Effector memory CD4-positive, alpha-beta T cell (primary cell): ENCODE measurements around the gene ELFN2.

Experiments used
- DNase-seq, 3 donors: peaks; one replicate each; pipeline ENCODE4 v3.0.0-alpha.2; 2020
- H3K27ac ChIP-seq: 2 replicates; pipeline ENCODE4 v1.7.0; 2013; ENCODE audit warnings: mild to moderate bottlenecking, low read length, moderate library complexity; ENCODE audit not compliant: insufficient read depth, poor library complexity, severe bottlenecking
- H3K27me3 ChIP-seq: replicated peaks from 2 replicates; pipeline ENCODE4 v1.7.0; 2013; ENCODE audit warnings: mild to moderate bottlenecking, low read length; ENCODE audit not compliant: insufficient read depth, control insufficient read depth, poor library complexity, severe bottlenecking
- H3K36me3 ChIP-seq: 2 replicates; pipeline ENCODE4 v1.7.0; 2013; ENCODE audit warnings: mild to moderate bottlenecking, low read length, moderate library complexity; ENCODE audit not compliant: control insufficient read depth, insufficient read depth
- H3K4me1 ChIP-seq: 2 replicates; pipeline ENCODE4 v1.7.0; 2013; ENCODE audit warnings: low read length, mild to moderate bottlenecking; ENCODE audit not compliant: control insufficient read depth, insufficient read depth, poor library complexity, severe bottlenecking
- H3K4me3 ChIP-seq: 2 replicates; pipeline ENCODE4 v1.7.0; 2013; ENCODE audit warnings: low read length, low read depth, mild to moderate bottlenecking; ENCODE audit not compliant: insufficient read depth, poor library complexity, severe bottlenecking
- H3K9me3 ChIP-seq: 2 replicates; pipeline ENCODE4 v1.7.0; 2013; ENCODE audit warnings: mild to moderate bottlenecking, low read length, moderate library complexity; ENCODE audit not compliant: control insufficient read depth

The ELFN2 gene

GRCh38 chr22:37328017-37328416 is 99.3 kb downstream of the ELFN2 start:
- Histone ChIP-seq H3K27me3 (peaks cover 25% of the 10 kb centered on the region), H3K27ac (no peak overlapping the region), H3K4me3 (no peak overlapping the region), H3K36me3 (no peaks in the 10 kb centered on the region), H3K9me3 (no peaks in the 10 kb centered on the region), H3K4me1 (peaks cover 10% of the 10 kb centered on the region)
- no peak for DNase-seq

GRCh38 chr22:37326726-37327125 is 100.6 kb downstream of the ELFN2 start:
- Histone ChIP-seq H3K4me1 (peaks cover 10% of the 10 kb centered on the region), H3K27ac (no peak overlapping the region), H3K27me3 (peaks cover 19% of the 10 kb centered on the region), H3K9me3 (no peaks in the 10 kb centered on the region), H3K36me3 (no peaks in the 10 kb centered on the region), H3K4me3 (no peak overlapping the region)
- no peak for DNase-seq

- H3K9me3 ChIP-seq = no peaks in the 10 kb centered on the region
These were observed 102.3 kb downstream of the ELFN2 start for GRCh38 chr22:37325039-37325395.

GRCh38 chr22:37324340-37325038 is 102.8 kb downstream of the ELFN2 start:
- DNase-seq = no peak
- H3K27me3 ChIP-seq = peaks cover 19% of the 10 kb centered on the region
- H3K4me3 ChIP-seq = no peak overlapping the region
- H3K9me3 ChIP-seq = no peaks in the 10 kb centered on the region
- no peak overlapping the region for H3K27ac ChIP-seq
- no peaks in the 10 kb centered on the region for H3K36me3 ChIP-seq
- H3K4me1 ChIP-seq = peaks cover 10% of the 10 kb centered on the region

More at GRCh38 chr22:37325039-37325395, 102.3 kb downstream of the ELFN2 start:
- Histone ChIP-seq H3K4me3 (no peak overlapping the region), H3K36me3 (no peaks in the 10 kb centered on the region), H3K27ac (no peak overlapping the region), H3K27me3 (peaks cover 19% of the 10 kb centered on the region), H3K4me1 (peaks cover 10% of the 10 kb centered on the region)
- DNase-seq = no peak

GRCh38 chr22:37320726-37321677 is 106.3 kb downstream of the ELFN2 start:
- no peak for DNase-seq

GRCh38 chr22:37319469-37319868 is 107.8 kb downstream of the ELFN2 start:
- Histone ChIP-seq H3K27ac (no peak overlapping the region), H3K4me1 (peaks cover 12% of the 10 kb centered on the region), H3K27me3 (peaks cover 8% of the 10 kb centered on the region), H3K9me3 (no peaks in the 10 kb centered on the region), H3K4me3 (no peak overlapping the region), H3K36me3 (no peaks in the 10 kb centered on the region)
- DNase-seq = no peak

More at GRCh38 chr22:37320726-37321677, 106.3 kb downstream of the ELFN2 start:
- Histone ChIP-seq H3K36me3 (no peaks in the 10 kb centered on the region), H3K9me3 (no peaks in the 10 kb centered on the region), H3K4me3 (no peak overlapping the region), H3K27ac (no peak overlapping the region), H3K27me3 (peaks cover 13% of the 10 kb centered on the region), H3K4me1 (peaks cover 10% of the 10 kb centered on the region)

- Histone ChIP-seq H3K27ac (no peak overlapping the region), H3K4me3 (no peak overlapping the region), H3K4me1 (peaks cover 16% of the 10 kb centered on the region), H3K36me3 (peaks cover 8% of the 10 kb centered on the region), H3K27me3 (no peaks in the 10 kb centered on the region), H3K9me3 (no peaks in the 10 kb centered on the region)
- no peak for DNase-seq
These were observed 108.7 kb downstream of the ELFN2 start for GRCh38 chr22:37318364-37319109.
